ENCODE measurements around the gene UBE2C. TPM values are rescaled to one million over a fixed set of nuclear protein-coding genes. Genes with fewer than 3 reads are reported as not detected.

UBE2C gene
- total and polyA plus RNA-seq, 2 of the 8 experiments (the other 6 are each of a cell fraction or from before 2014, with no cell fraction given): 243 to 326 TPM

DNA sequence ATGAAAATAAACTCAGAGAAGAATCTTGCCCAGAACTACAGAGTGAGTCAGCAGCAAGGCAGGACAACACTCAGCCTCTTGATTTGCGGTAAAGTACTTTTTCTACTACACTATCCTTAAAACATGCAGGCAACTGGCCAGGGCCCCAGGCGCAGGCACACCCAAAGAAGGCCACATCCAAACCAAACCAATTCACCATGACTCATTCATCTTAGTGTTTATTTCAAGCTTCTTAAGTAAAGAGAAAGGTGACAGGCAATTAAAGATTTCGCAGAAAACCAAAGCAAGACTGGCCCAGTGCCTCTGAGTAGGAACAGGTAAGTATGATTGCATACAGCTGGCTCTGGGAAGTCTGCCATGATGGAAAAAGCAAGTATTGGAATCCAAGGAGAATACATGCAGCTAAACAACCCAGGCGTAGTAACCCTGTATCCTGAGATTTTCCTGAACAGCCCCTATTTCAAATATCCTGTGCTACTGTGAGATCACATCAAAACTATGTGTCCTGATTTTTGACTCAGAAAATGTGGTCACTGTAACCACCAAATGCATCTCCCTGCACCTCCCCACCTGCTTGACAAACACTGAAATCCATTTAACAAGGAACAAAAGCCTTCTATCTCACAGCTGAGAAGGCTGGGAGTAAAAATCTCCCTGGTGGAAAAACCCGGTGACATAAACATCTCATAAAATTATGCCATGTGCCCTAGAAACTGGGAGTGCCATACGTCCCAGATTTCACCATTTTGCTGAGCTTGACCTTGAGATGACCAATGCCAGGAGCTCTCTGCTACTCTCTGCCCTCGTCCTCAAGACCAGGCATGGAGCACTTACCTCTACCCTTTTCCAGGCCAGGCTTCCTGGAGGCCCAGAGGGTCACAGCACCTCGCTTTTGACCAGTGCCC is 33.2 kb upstream of the UBE2C start:
- no peaks in the 10 kb centered on the region for H3K79me2 ChIP-seq (ENCODE audit: control insufficient read depth in 1 of 2, insufficient read depth in 2 of 2, low read length in 2 of 2)
- FAIRE-seq: no peak
- H4K20me1 ChIP-seq (replicated peaks in 1 of 2; ENCODE audit: control insufficient read depth in 1 of 2, insufficient read depth in 2 of 2, low read length in 2 of 2): no peaks in the 10 kb centered on the region
- no peak overlapping the region for H2AK5ac ChIP-seq (ENCODE audit: low read depth, low read length)
- ChIA-PET POLR2A (ENCODE audit: partially characterized antibody) (no interaction called here), CTCF (ENCODE audit: partially characterized antibody) (interaction anchor here (1.4 to 2.4 kb wide), 3 partner anchors 8 to 241 kb away, joined by 3 to 23 read pairs (median 5); partner anchors contain the start of gene WFDC6)
- H3K14ac ChIP-seq (ENCODE audit: insufficient read length): no peak overlapping the region
- no peaks in the 10 kb centered on the region for H3K9me3 ChIP-seq (ENCODE audit: insufficient read depth in 2 of 2, low read depth in 1 of 2, low read length in 1 of 2)
- no peaks in the 10 kb centered on the region for H3K27me3 ChIP-seq (replicated peaks in 1 of 4; ENCODE audit: control insufficient read depth in 3 of 4, extremely low read depth in 1 of 4, insufficient read depth in 3 of 4, low read length in 3 of 4)
- H3K23me2 ChIP-seq (ENCODE audit: low read depth, low read length): no peaks in the 10 kb centered on the region; the same call in 1 of the 2 replicates
- no peaks in the 10 kb centered on the region for H3K36me3 ChIP-seq (ENCODE audit: control insufficient read depth in 2 of 4, insufficient read depth in 4 of 4, low read length in 3 of 4)
- DNase-seq (ENCODE audit: low read depth in 1 of 2, low spot score in 2 of 2): no peak
- no peak overlapping the region for H3K23ac ChIP-seq (ENCODE audit: insufficient read length)
- H3K27ac ChIP-seq (ENCODE audit: low read depth, low read length): no peak overlapping the region
- TF ChIP-seq JUND (IDR thresholded peaks at IDR 0.05; ENCODE audit: low read length) (no peak), RFX5 (IDR thresholded peaks at IDR 0.05; ENCODE audit: borderline replicate concordance, low read depth, low read length) (no peak), KDM4A (IDR thresholded peaks at IDR 0.05; ENCODE audit: low read depth, low read length, severe bottlenecking) (no peak), NANOG (IDR thresholded peaks at IDR 0.05; ENCODE audit: insufficient read depth, low read depth, low read length, poor library complexity, severe bottlenecking) (no peak), POLR2AphosphoS5 (IDR thresholded peaks at IDR 0.05; ENCODE audit: low read depth, low read length) (no peak), MAFK (IDR thresholded peaks at IDR 0.05; ENCODE audit: low read depth, low read length) (no peak), USF2 (IDR thresholded peaks at IDR 0.05; ENCODE audit: low read length) (no peak), BCL11A (IDR thresholded peaks at IDR 0.05; ENCODE audit: low read depth in 2 of 2, low read length in 2 of 2) (no peak)
- no peak overlapping the region for H3K4me2 ChIP-seq (ENCODE audit: insufficient read depth in 1 of 2, low read depth in 2 of 2, low read length in 2 of 2)
- no peak overlapping the region for H3K9ac ChIP-seq (replicated peaks in 1 of 4; ENCODE audit: extremely low read depth in 1 of 4, low read depth in 3 of 4, low read length in 3 of 4)
- no peak overlapping the region for H2AFZ ChIP-seq (ENCODE audit: low read length)
- WGBS, 2 experiments (ENCODE audit: extremely low coverage in 1 of 2, insufficient coverage in 1 of 2, insufficient read length in 1 of 2, insufficient replicate concordance in 2 of 2, low coverage in 1 of 2, low lambda C conversion rate in 2 of 2, missing lambda C conversion rate in 1 of 2): 81% methylated on average over 8 of the region's 8 CpGs; no CpG with 5 or more reads in 1 of the 2 experiments
- H4K5ac ChIP-seq (ENCODE audit: insufficient read length, low read depth, low read length): no peak overlapping the region
- H2BK12ac ChIP-seq (ENCODE audit: low read depth, low read length): peak overlapping the region; percentile 55; the same call in 1 of the 2 replicates
- H4K8ac ChIP-seq (ENCODE audit: extremely low read depth, insufficient read depth, low read length): 0 out of 2 replicates have a peak overlapping the region, but pooled peaks have one; percentile 74
- H2BK120ac ChIP-seq (replicated peaks; ENCODE audit: low read depth, low read length): no peak overlapping the region
- no peak overlapping the region for H3K18ac ChIP-seq (ENCODE audit: extremely low read depth, low read length)
- no peaks in the 10 kb centered on the region for H3K79me1 ChIP-seq (ENCODE audit: low read depth, low read length)
- no peak overlapping the region for H3K4me3 ChIP-seq (ENCODE audit: extremely low read depth in 1 of 4, insufficient read depth in 2 of 4, low read depth in 3 of 4, low read length in 4 of 4)
- H2BK15ac ChIP-seq (ENCODE audit: low read length): no peak overlapping the region
- H3K56ac ChIP-seq (replicated peaks; ENCODE audit: insufficient read length, low read depth, low read length): no peak overlapping the region
- no peak overlapping the region for H2BK20ac ChIP-seq (ENCODE audit: low read length)
- no peak overlapping the region for H4K91ac ChIP-seq (replicated peaks; ENCODE audit: insufficient read length, low read length)
- no peaks in the 10 kb centered on the region for H3K4me1 ChIP-seq (replicated peaks in 1 of 4; ENCODE audit: control insufficient read depth in 3 of 4, insufficient read depth in 4 of 4, low read length in 3 of 4)
- no peak overlapping the region for H3K4ac ChIP-seq (replicated peaks; ENCODE audit: insufficient read length, low read depth, low read length)
- H2BK5ac ChIP-seq (ENCODE audit: low read depth, low read length): no peak overlapping the region

All from H1 (cell line).